Jurkat, Clone E6-1 (cell line): ENCODE data around the gene GABRR3.

Experiments
- DNase-seq: peaks from one replicate; pipeline ENCODE4 v3.0.0-alpha.2; 2011; ENCODE audit warnings: low read depth, low spot score
- H3K4me3 ChIP-seq: 2 replicates; pipeline ENCODE4 v1.5.1; 2011; ENCODE audit warnings: mild to moderate bottlenecking, low read length, control low read depth, moderate library complexity

GABRR3 gene

GRCh38 chr3:97967966-97968365 is 67.1 kb downstream of the GABRR3 start:
- DNase-seq: no peak
- no peak overlapping the region for H3K4me3 ChIP-seq

DNA sequence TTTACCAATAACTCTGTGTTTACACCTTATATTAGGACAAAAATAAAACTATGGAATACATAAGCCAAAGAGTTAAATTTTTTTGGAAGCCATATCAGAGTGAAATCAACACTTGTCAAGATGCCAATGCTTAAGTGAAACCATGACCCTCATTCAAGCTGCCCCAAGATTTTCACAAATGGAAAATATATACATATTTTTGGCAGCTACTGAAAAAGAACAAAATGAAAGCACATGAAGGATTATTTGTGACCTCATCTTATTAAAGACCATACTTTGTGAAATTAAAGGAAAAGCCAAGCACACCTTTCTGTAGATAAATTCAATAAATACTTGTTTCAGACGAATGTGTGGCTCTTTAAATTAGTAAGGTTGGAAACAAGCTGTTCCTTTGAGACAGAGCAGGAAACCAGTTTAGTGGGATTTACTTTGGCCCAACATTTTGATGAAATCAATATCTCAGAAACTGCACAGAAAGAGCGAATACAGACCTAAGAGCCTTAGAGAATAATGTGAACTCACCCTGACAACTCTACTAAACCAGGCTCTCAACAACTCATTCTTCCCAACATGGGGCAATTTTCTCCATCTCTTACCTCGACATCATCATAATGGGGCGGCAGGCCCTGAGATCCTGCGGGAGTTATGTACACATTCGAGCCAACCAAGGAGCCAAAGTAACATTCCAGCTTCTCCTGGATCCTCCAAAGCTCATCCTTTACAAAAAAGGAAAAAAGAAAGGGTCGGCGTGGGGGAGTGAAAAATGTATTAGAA is 73.9 kb downstream of the GABRR3 start:
- no peak for DNase-seq
- no peak overlapping the region for H3K4me3 ChIP-seq

- H3K4me3 ChIP-seq: no peak overlapping the region
- no peak for DNase-seq
Observed at GRCh38 chr3:97960551-97960950, 74.6 kb downstream of the GABRR3 start.

GRCh38 chr3:97959872-97960271 is 75.2 kb downstream of the GABRR3 start:
- no peak for DNase-seq
- H3K4me3 ChIP-seq: no peak overlapping the region

DNA sequence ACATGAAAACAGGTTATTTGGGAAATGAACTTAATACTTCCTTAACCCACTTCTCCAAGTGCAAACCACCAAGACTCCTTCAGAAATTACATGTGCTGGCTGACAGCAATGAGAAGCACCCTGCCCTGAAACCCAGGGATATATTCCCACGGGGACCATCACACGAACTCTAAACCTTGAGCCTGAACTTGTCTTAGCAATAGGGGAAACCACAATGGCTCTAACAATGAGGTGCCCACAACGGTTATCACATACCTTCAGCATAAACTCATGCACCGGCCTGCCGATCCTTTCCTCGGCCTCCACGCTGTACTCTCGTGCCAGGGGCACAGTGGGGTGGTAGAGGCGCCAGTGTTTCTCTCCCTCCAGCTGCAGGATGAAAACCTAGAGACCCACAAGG is 76.3 kb downstream of the GABRR3 start:
- no peak for DNase-seq
- H3K4me3 ChIP-seq: no peak overlapping the region

DNA sequence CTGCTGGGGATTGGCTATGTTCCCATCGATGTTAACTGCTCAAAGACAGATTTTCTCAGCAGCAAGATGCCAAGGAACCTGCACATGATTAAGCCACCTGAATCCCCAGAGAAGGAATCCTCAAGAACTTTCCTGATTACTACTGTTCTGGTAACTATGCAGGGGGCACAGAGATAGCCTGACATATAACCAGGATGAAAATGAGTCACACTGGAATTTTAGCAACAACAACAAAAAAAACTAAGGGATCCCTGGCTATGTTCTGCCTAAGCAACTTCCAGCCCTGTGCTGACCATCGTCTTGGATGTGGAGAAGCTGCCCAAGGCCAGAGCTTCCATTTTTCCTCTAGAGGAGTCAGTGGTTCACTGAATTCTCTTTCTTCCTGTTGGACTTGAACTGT is 76.7 kb downstream of the GABRR3 start:
- no peak for DNase-seq
- H3K4me3 ChIP-seq: no peak overlapping the region

DNA sequence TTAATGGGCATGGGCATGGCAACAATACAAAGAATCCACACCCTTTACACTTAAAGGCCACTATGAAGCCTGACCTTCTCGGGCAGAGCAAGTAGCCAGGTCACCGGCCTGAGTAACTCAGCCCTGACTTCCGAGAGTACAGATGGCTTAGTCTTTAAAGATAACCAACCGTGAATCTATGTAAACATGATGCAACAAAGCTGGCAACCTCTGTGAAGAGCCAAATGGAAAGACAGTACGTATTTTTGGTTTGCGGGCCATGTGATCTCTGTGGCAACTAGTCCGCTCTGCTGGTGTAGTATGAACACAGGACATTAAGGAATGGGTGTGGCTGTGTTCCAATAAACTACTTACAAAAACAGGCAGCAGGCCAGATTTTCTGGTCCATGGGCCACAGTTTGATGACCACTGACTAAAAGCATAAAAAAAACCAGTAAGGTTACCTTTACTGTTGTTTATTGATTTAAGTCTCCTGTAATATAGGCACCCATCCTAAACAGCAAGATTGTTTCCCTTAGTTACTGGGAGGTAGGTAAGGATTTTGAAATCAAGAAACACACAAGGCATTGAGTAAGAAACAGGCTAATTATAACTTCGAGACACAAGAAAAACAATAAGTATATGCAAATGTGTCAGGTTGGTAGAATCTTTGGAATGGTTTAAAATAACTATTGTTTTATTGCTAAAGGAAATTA is 77.4 kb downstream of the GABRR3 start:
- H3K4me3 ChIP-seq: no peak overlapping the region
- DNase-seq: no peak

DNA sequence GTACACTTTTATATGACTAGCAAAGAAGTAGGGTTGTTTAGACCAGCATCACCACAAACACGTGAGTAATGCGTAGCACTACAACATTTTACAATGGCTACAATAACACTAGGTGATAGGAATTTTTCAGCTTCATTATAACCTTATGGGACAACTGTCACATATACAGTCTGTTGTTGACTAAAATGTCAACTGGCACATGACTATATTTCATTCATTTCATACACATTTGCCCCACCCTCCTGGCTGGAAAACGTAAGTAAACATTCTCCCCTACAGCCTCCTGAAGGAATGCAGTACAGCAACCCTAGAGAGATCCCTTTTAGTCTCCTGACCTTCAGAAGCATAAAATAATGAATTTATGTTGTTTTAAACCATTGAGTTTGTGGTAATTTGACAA is 79.1 kb downstream of the GABRR3 start:
- DNase-seq: no peak
- H3K4me3 ChIP-seq: no peak overlapping the region

DNA sequence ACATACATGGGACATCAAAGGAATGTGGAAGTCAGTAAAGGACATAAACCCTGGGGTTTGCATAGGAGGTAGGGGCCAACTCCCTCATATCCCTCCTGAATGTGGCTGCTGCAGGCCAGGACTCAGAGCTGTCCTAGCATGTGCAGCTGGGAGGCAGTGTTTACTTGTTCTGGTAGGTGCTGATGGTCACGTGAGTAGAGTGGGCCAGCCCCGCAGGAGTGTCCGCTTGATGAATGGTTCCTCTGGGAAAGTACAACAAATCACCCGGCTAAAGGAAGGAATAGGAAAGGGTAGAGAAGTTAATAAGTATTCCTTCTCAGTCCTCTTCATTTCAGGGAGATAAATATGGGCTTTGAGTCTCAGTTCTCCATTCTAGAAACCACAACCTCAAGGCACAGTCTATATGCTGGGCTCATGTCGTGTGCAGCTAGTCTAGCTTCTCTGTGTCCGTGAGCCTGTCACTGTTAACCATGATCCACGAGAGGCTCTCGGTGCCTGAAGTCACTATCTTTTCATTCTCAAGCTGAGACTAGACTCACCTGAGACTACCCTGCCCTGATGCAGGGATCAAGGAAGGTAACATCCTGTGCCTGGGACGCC is 80.8 kb downstream of the GABRR3 start:
- no peak for DNase-seq

GRCh38 chr3:97952872-97953271 is 82.2 kb downstream of the GABRR3 start:
- no peak for DNase-seq
- H3K4me3 ChIP-seq: no peak overlapping the region

More for the DNA sequence above, 80.8 kb downstream of the GABRR3 start:
- H3K4me3 ChIP-seq: no peak overlapping the region

DNA sequence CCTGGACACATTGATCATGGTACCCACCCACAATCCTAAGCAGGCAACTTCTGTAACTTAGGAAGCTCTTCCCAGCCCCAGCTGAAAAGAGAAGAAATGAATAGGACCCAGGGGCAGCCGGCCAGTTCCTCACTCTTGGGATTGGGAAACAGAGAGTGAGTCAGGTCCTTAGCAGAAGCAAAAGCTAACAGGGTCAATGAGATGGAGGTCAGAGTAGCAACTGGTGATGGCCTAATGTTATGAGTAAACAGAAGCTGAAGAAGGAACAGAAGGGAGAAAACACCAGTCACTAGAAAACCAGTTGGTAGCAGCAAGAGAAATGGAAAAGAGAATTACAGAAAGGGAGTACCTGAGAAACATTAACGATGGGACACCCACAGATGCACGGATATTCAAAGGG is 82.8 kb downstream of the GABRR3 start:
- DNase-seq: no peak
- no peak overlapping the region for H3K4me3 ChIP-seq

DNA sequence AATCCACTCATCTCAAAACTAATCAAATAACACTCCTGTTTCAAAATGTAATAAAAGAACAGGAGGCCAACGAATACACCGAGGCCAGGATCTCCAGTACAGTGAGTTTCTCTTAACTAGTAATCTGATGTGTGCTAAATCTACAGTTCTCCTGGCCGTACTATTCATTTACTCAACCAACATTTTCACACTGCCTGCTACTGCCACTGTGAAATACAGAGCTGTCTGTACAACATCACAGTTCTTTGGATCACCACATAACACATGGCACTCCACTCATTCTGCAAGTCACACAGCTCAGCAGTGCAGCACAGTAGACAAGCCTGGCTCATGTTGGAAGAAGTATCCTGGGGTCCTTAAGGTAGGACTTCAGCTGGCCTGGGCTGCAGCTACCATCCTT is 84.8 kb downstream of the GABRR3 start:
- DNase-seq: no peak
- no peak overlapping the region for H3K4me3 ChIP-seq

DNA sequence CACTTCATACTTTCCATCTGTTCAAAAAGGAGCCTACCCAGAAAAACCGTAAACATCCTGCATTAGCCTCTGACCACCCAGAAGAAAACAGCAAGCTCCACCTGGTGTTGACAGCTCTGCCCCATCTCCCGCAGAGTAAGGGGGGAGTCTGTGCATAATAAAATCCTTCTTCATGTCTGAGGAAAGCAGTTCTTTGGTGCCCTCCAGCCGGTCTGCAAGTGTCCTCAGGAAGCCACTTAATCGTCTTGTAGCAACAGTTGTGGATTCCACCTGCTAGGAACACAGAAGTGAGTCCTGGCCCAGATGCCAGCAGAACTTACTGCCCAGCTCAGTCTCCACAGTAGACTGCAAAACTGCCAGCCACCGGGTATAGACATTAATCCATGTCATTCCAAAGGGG is 85.4 kb downstream of the GABRR3 start:
- no peak overlapping the region for H3K4me3 ChIP-seq
- DNase-seq: no peak

- no peak overlapping the region for H3K4me3 ChIP-seq
- no peak for DNase-seq
Observed at GRCh38 chr3:97949110-97949485, 86.0 kb downstream of the GABRR3 start.

GRCh38 chr3:97948351-97949109 is 86.6 kb downstream of the GABRR3 start:
- DNase-seq: no peak
- H3K4me3 ChIP-seq: no peak overlapping the region

DNA sequence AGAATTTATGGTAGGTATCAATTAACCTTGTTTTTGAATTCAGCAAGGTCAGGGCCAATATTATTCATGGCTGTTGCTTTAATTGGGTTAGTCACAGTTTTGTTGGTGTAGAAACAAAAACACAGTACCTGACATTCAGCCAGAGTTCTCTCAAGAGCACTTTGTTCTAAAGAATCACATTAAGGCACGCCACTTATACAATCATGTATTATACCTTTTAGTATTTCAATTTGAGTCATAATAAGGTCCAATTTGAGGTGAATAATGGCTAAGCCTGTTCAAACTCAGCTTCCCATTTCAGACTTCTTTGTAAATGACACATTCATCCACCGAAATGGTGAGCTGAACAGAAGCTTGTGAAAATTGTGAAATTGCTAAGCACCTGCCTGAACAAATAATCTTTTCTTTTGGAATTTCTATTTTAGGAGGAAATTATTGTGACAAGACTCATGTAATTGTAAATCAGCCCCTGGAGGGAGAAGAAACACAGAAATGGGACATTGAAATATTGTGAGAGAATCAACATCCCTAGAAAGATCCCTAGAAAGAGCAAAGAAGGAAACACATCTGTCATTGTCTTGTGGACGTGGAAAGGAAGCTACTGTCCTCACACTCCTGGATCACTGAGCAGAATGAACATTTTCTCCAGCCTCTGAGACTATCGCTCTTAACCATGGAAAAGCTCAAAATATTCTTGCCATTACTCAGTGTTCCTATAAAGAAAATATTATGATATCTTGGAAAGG is 92.1 kb downstream of the GABRR3 start:
- no peak overlapping the region for H3K4me3 ChIP-seq
- no peak for DNase-seq

GRCh38 chr3:97940034-97940433 is 95.1 kb downstream of the GABRR3 start:
- DNase-seq: no peak
- no peak overlapping the region for H3K4me3 ChIP-seq

GRCh38 chr3:97939401-97939800 is 95.7 kb downstream of the GABRR3 start:
- no peak overlapping the region for H3K4me3 ChIP-seq
- DNase-seq: no peak

GRCh38 chr3:97938444-97938843 is 96.7 kb downstream of the GABRR3 start:
- H3K4me3 ChIP-seq: no peak overlapping the region
- DNase-seq: no peak
